H1 (cell line): Measurements from ENCODE around the gene GLIPR1. TPM values are rescaled to one million over a fixed set of nuclear protein-coding genes. Genes with fewer than 3 reads are reported as not detected.
"Not testable (repeated sequence)": the region's sequence is repeated elsewhere in the genome, so short reads cannot be mapped to it uniquely, and the experiment has no call there.

Experiments used
- CTCF ChIA-PET: fragments of 300-600 bp; sonication (Branson Sonifier 250); formaldehyde crosslinking; loops from one replicate; lab custom pipeline; 2021; ENCODE audit not compliant: partially characterized antibody; lab: Charles Lee
- POLR2A ChIA-PET: fragments of 300-600 bp; sonication (Branson Sonifier 250); formaldehyde crosslinking; loops from one replicate; lab custom pipeline; 2021; ENCODE audit warnings: inconsistent platforms; ENCODE audit not compliant: partially characterized antibody; lab: Charles Lee
- DNase-seq, 2 experiments: peaks; one replicate each; pipeline versions ENCODE4 v3.0.0 to v3.0.0-alpha.2; 2010 to 2022; ENCODE audit warnings: low spot score in 2 of 2, low read depth in 1 of 2, mixed read lengths in 1 of 2
- FAIRE-seq: peaks from 2 replicates; lab custom pipeline; 2011; peaks lifted over from hg19 to GRCh38; lab: Jason Lieb, UNC
- H2AFZ ChIP-seq: 2 replicates; pipeline ENCODE4 v1.8.1; 2012; ENCODE audit warnings: low read length, inconsistent platforms
- H2AK5ac ChIP-seq: 2 replicates; pipeline ENCODE4 v1.6.1; 2013; ENCODE audit warnings: low read depth, low read length
- H2BK120ac ChIP-seq: replicated peaks from 2 replicates; pipeline ENCODE3; 2013; ENCODE audit warnings: low read depth, low read length, inconsistent platforms
- H2BK12ac ChIP-seq: 2 replicates; pipeline ENCODE4 v1.6.1; 2013; ENCODE audit warnings: low read depth, low read length
- H2BK15ac ChIP-seq: 2 replicates; pipeline ENCODE4 v1.6.1; 2013; ENCODE audit warnings: low read length
- H2BK20ac ChIP-seq: 2 replicates; pipeline ENCODE4 v1.6.1; 2013; ENCODE audit warnings: low read length
- H2BK5ac ChIP-seq: 2 replicates; pipeline ENCODE4 v1.6.1; 2013; ENCODE audit warnings: low read depth, low read length
- H3K14ac ChIP-seq: 2 replicates; pipeline ENCODE4 v1.6.1; 2013; ENCODE audit warnings: inconsistent platforms; ENCODE audit not compliant: insufficient read length
- H3K18ac ChIP-seq: 2 replicates; pipeline ENCODE4 v1.6.1; 2013; ENCODE audit warnings: low read length; ENCODE audit errors: extremely low read depth
- H3K23ac ChIP-seq: 2 replicates; pipeline ENCODE4 v1.6.1; 2013; ENCODE audit warnings: inconsistent platforms; ENCODE audit not compliant: insufficient read length
- H3K23me2 ChIP-seq: 2 replicates; pipeline ENCODE4 v1.6.1; 2013; ENCODE audit warnings: low read depth, low read length
- H3K27ac ChIP-seq: 2 replicates; pipeline ENCODE4 v1.6.1; 2011; ENCODE audit warnings: low read depth, low read length, inconsistent platforms
- H3K27me3 ChIP-seq, 4 experiments: replicated peaks in 1 of 4; 1 replicate in 1 of 4; 2 replicates in 3 of 4; pipeline versions ENCODE4 v1.6.1 to v1.8.1; 2011 to 2013; ENCODE audit warnings: low read length in 3 of 4, mild to moderate bottlenecking in 3 of 4, inconsistent platforms in 2 of 4, mixed read lengths in 2 of 4, moderate library complexity in 1 of 4; ENCODE audit not compliant: control insufficient read depth in 3 of 4, insufficient read depth in 3 of 4; ENCODE audit errors: extremely low read depth in 1 of 4
- H3K36me3 ChIP-seq, 4 experiments: 2 replicates each; pipeline versions ENCODE4 v1.6.1 to v1.8.1; 2011 to 2013; ENCODE audit warnings: mild to moderate bottlenecking in 4 of 4, low read length in 3 of 4, moderate library complexity in 2 of 4, control low read depth in 1 of 4, inconsistent platforms in 1 of 4; ENCODE audit not compliant: insufficient read depth in 4 of 4, control insufficient read depth in 2 of 4
- H3K4ac ChIP-seq: replicated peaks from 2 replicates; pipeline ENCODE3; 2013; ENCODE audit warnings: low read length, low read depth, mixed read lengths, inconsistent platforms; ENCODE audit not compliant: insufficient read length
- H3K4me1 ChIP-seq, 4 experiments: replicated peaks in 1 of 4; 1 replicate in 1 of 4; 2 replicates in 3 of 4; pipeline versions ENCODE4 v1.6.1 to v1.8.1; 2011 to 2013; ENCODE audit warnings: low read length in 3 of 4, inconsistent platforms in 2 of 4, mixed read lengths in 1 of 4; ENCODE audit not compliant: insufficient read depth in 4 of 4, control insufficient read depth in 3 of 4
- H3K4me2 ChIP-seq, 2 experiments: 2 replicates each; pipeline versions ENCODE4 v1.6.1 to v1.8.1; 2011 to 2013; ENCODE audit warnings: low read depth in 2 of 2, low read length in 2 of 2, control low read depth in 1 of 2, inconsistent platforms in 1 of 2, mild to moderate bottlenecking in 1 of 2; ENCODE audit not compliant: insufficient read depth in 1 of 2
- H3K4me3 ChIP-seq, 4 experiments: fragments of 200-600, 300-600 bp in 1 of 4; sonication (generic), shearing (Covaris generic), sonication (Bioruptor Twin) in 1 of 4; 2 replicates each; pipeline versions ENCODE4 v1.5.1 to v1.8.1; 2011 to 2016; ENCODE audit warnings: low read length in 4 of 4, low read depth in 3 of 4, control low read depth in 2 of 4, inconsistent platforms in 2 of 4, mild to moderate bottlenecking in 2 of 4, mixed read lengths in 1 of 4, moderate library complexity in 1 of 4; ENCODE audit not compliant: insufficient read depth in 2 of 4; ENCODE audit errors: extremely low read depth in 1 of 4
- H3K56ac ChIP-seq: replicated peaks from 2 replicates; pipeline ENCODE3; 2013; ENCODE audit warnings: low read depth, mild to moderate bottlenecking, mixed read lengths, low read length, inconsistent platforms; ENCODE audit not compliant: insufficient read length
- H3K79me1 ChIP-seq: 2 replicates; pipeline ENCODE4 v1.6.1; 2013; ENCODE audit warnings: low read depth, low read length, control low read depth
- H3K79me2 ChIP-seq, 2 experiments: 2 replicates each; pipeline versions ENCODE4 v1.6.1 to v1.8.1; 2012 to 2013; ENCODE audit warnings: low read length in 2 of 2, mild to moderate bottlenecking in 2 of 2, inconsistent platforms in 1 of 2; ENCODE audit not compliant: insufficient read depth in 2 of 2, control insufficient read depth in 1 of 2
- H3K9ac ChIP-seq, 4 experiments: replicated peaks in 1 of 4; 1 replicate in 1 of 4; 2 replicates in 3 of 4; pipeline versions ENCODE4 v1.6.1 to v1.8.1; 2011 to 2013; ENCODE audit warnings: low read depth in 3 of 4, low read length in 3 of 4, control low read depth in 2 of 4, mild to moderate bottlenecking in 2 of 4, moderate library complexity in 2 of 4, inconsistent platforms in 1 of 4; ENCODE audit errors: extremely low read depth in 1 of 4
- H3K9me3 ChIP-seq, 2 experiments: 2 replicates each; pipeline versions ENCODE4 v1.6.1 to v1.8.1; 2012 to 2013; ENCODE audit warnings: mild to moderate bottlenecking in 2 of 2, moderate library complexity in 2 of 2, control low read depth in 1 of 2, inconsistent platforms in 1 of 2, low read depth in 1 of 2, low read length in 1 of 2, mixed read lengths in 1 of 2; ENCODE audit not compliant: insufficient read depth in 2 of 2
- H4K20me1 ChIP-seq, 2 experiments: replicated peaks in 1 of 2; 2 replicates each; pipeline versions ENCODE3 to v1.8.1; 2011 to 2013; ENCODE audit warnings: inconsistent platforms in 2 of 2, low read length in 2 of 2, mild to moderate bottlenecking in 1 of 2; ENCODE audit not compliant: insufficient read depth in 2 of 2, control insufficient read depth in 1 of 2
- H4K5ac ChIP-seq: 2 replicates; pipeline ENCODE4 v1.6.1; 2013; ENCODE audit warnings: low read length, low read depth, mixed read lengths, inconsistent platforms; ENCODE audit not compliant: insufficient read length
- H4K8ac ChIP-seq: 2 replicates; pipeline ENCODE4 v1.8.0; 2013; ENCODE audit warnings: mild to moderate bottlenecking, moderate library complexity, low read length, inconsistent platforms; ENCODE audit not compliant: insufficient read depth; ENCODE audit errors: extremely low read depth
- H4K91ac ChIP-seq: replicated peaks from 2 replicates; pipeline ENCODE3; 2013; ENCODE audit warnings: low read length, mixed read lengths, inconsistent platforms; ENCODE audit not compliant: insufficient read length
- WGBS, 2 experiments: shearing (Covaris generic) in 1 of 2; methylation state at CpG; one replicate each; pipeline versions ENCODE4 v1.1.6 to v1.1.7; 2013 to 2015; ENCODE audit warnings: low lambda C conversion rate in 2 of 2, mixed read lengths in 2 of 2, inconsistent platforms in 1 of 2, low coverage in 1 of 2, missing lambda C conversion rate in 1 of 2; ENCODE audit not compliant: insufficient replicate concordance in 2 of 2, insufficient coverage in 1 of 2, insufficient read length in 1 of 2; ENCODE audit errors: extremely low coverage in 1 of 2, missing lambda C conversion rate in 1 of 2; 5-methylcytosine and 5-hydroxymethylcytosine counted together
- polyA plus RNA-seq, 7 experiments: library from polyadenylated mRNA; depleted of rRNA in 3 of 7; stranded (reverse) in 5 of 7; unstranded in 2 of 7; fragments of >200 nt in 5 of 7; fragments of 200-250 nt in 2 of 7; gene quantifications; 1 replicate in 5 of 7; 2 replicates in 1 of 7; 4 replicates in 1 of 7; pipeline versions ENCODE4 v1.2.1 to v1.2.3, GENCODE V29; 2011 to 2013; ENCODE audit warnings: missing spikeins in 2 of 7, mixed read lengths in 2 of 7
- total RNA-seq: library from RNA; stranded (reverse); fragmentation: NEBNext Ultra II Directional; extraction: Animal tissue kit (Norgen Biotek cat#: 25700); gene quantifications from 2 replicates; pipeline ENCODE4 v1.2.1, GENCODE V29; 2021

The GLIPR1 gene
- total and polyA plus RNA-seq, 2 of the 8 experiments (the other 6 are each of a cell fraction or from before 2014, with no cell fraction given), result 0.23 to 1.5 TPM

DNA sequence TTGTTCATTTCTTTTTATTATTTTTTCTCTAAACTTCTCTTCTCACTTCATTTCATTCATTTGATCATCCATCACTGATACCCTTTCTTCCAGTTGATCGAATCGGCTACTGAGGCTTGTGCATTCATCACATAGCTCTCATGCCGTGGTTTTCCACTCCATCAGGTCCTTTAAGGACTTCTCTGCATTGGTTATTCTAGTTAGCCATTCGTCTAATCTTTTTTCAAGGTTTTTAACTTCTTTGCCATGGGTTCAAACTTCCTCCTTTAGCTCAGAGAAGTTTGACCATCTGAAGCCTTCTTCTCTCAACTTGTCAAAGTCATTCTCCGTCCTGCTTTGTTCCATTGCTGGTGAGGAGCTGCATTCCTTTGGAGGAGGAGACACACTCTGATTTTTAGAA is 41.6 kb downstream of the GLIPR1 start:
- H3K36me3 ChIP-seq, FAIRE-seq, H2BK12ac ChIP-seq: not testable (repeated sequence)

More for the DNA sequence above, 41.6 kb downstream of the GLIPR1 start:
- H3K23ac ChIP-seq, H3K14ac ChIP-seq, POLR2A ChIA-PET, H3K79me2 ChIP-seq, H2BK20ac ChIP-seq, H2BK120ac ChIP-seq, H3K23me2 ChIP-seq, H3K27ac ChIP-seq, DNase-seq, H3K4me1 ChIP-seq, H3K79me1 ChIP-seq, H3K18ac ChIP-seq, H3K4me3 ChIP-seq, H2AFZ ChIP-seq, H4K20me1 ChIP-seq, H4K91ac ChIP-seq, H2BK5ac ChIP-seq, H3K9ac ChIP-seq, H2BK15ac ChIP-seq, H3K9me3 ChIP-seq, H4K5ac ChIP-seq, H3K4ac ChIP-seq, H2AK5ac ChIP-seq, H4K8ac ChIP-seq, H3K56ac ChIP-seq, H3K4me2 ChIP-seq, H3K27me3 ChIP-seq: not testable (repeated sequence)
- WGBS, 2 experiments, result 91% methylated on average over 5 of the region's 5 CpGs; no CpG with 5 or more reads in 1 of the 2 experiments
- CTCF ChIA-PET, result interaction anchor here (1.6 kb wide), 1 partner anchor 458 kb away, joined by 3 read pairs; no protein-coding TSS in a partner anchor
